B cell (primary cell): ENCODE measurements around the gene HRK.

Source experiments
- EZH2 ChIP-seq: IDR thresholded peaks from 2 replicates; pipeline ENCODE4 v1.6.1; 2012; ENCODE audit warnings: borderline replicate concordance, low read depth, mild to moderate bottlenecking, moderate library complexity, low read length; ENCODE audit not compliant: insufficient read depth, poor library complexity, severe bottlenecking
- TF ChIP-seq, protein P1 (sequence below): fragments of 200-600 bp; IDR thresholded peaks from one replicate; pipeline ENCODE4 v1.8.0; 2022; ENCODE audit warnings: antibody characterized with exemption, mild to moderate bottlenecking

DNA sequence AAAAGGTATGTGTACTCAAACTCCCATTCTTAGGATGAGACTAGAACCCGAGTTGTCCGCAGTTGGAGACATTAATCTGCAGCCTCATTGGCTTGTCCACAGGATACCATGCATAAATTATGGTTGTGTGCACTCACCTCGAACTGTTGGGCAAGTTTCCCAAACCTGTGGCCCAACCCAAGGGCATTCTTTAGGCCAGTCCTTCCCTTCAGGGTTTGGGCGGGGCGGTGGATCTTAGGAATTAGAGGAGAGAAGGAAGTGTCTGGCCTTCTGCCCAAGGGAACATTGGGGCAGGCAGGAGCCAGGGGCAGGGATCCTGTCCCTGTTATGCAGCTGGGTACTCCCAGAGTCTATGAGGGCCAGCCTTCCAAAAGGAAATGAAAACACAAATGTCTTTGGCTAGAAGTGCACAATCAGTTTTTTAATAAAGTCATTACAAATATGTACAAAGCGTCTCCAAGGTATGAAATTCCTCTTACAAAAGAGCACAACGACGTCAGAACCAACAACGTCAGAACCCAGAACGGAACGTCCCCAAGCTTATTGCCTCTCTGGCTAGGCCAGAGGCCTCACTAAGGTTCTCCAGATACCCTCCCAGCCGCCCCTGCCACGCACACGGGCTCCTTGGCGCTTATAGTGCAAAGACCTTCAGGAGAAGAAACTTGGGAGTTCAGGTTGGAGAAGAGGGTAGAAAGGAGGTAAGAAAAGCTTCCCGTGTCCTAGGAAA, 25.3 kb downstream of the HRK start:
- TF ChIP-seq, protein P1, sequence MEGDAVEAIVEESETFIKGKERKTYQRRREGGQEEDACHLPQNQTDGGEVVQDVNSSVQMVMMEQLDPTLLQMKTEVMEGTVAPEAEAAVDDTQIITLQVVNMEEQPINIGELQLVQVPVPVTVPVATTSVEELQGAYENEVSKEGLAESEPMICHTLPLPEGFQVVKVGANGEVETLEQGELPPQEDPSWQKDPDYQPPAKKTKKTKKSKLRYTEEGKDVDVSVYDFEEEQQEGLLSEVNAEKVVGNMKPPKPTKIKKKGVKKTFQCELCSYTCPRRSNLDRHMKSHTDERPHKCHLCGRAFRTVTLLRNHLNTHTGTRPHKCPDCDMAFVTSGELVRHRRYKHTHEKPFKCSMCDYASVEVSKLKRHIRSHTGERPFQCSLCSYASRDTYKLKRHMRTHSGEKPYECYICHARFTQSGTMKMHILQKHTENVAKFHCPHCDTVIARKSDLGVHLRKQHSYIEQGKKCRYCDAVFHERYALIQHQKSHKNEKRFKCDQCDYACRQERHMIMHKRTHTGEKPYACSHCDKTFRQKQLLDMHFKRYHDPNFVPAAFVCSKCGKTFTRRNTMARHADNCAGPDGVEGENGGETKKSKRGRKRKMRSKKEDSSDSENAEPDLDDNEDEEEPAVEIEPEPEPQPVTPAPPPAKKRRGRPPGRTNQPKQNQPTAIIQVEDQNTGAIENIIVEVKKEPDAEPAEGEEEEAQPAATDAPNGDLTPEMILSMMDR, result no peak
- no peak for TF ChIP-seq EZH2
